KMS-11 (cell line): ENCODE results near the gene SLC37A1.

ENCODE experiments used
- H2AFZ ChIP-seq: fragments of 200-600 bp; sonication (generic); 2 replicates; pipeline ENCODE4 v1.6.1; 2016; ENCODE audit warnings: antibody characterized with exemption, mixed run types, low read depth
- H3K27ac ChIP-seq: fragments of 200-600 bp; sonication (generic); 2 replicates; pipeline ENCODE4 v1.6.1; 2016; ENCODE audit warnings: mild to moderate bottlenecking, mixed run types
- H3K27me3 ChIP-seq: fragments of 200-600 bp; sonication (generic); 2 replicates; pipeline ENCODE4 v1.6.1; 2017; ENCODE audit warnings: mild to moderate bottlenecking, low read depth, mixed run types, moderate library complexity; ENCODE audit not compliant: insufficient read depth
- H3K36me3 ChIP-seq: fragments of 200-600 bp; sonication (generic); 2 replicates; pipeline ENCODE4 v1.6.1; 2017; ENCODE audit warnings: mild to moderate bottlenecking, mixed run types; ENCODE audit not compliant: insufficient read depth
- H3K4me1 ChIP-seq: fragments of 200-600 bp; sonication (generic); 2 replicates; pipeline ENCODE4 v1.6.1; 2016; ENCODE audit warnings: mild to moderate bottlenecking, low read depth, mixed run types; ENCODE audit not compliant: poor library complexity, severe bottlenecking
- H3K4me2 ChIP-seq: fragments of 200-600 bp; sonication (generic); 2 replicates; pipeline ENCODE4 v1.7.0; 2016; ENCODE audit warnings: mild to moderate bottlenecking, mixed run types
- H3K4me3 ChIP-seq: fragments of 200-600 bp; sonication (generic); IDR thresholded peaks from 2 replicates; pipeline ENCODE4 v1.6.1; 2017; ENCODE audit warnings: low read depth, low read length, mixed read lengths; ENCODE audit not compliant: insufficient read depth
- H3K79me2 ChIP-seq: fragments of 200-600 bp; sonication (generic); 2 replicates; pipeline ENCODE4 v1.6.1; 2016; ENCODE audit warnings: low read depth, mixed run types; ENCODE audit not compliant: insufficient read depth
- H3K9ac ChIP-seq: fragments of 200-600 bp; sonication (generic); 2 replicates; pipeline ENCODE4 v1.6.1; 2016; ENCODE audit warnings: mild to moderate bottlenecking, mixed run types
- H4K20me1 ChIP-seq: fragments of 200-600 bp; sonication (generic); 2 replicates; pipeline ENCODE4 v1.6.1; 2016; ENCODE audit warnings: mild to moderate bottlenecking, mixed run types; ENCODE audit not compliant: insufficient read depth
- TF ChIP-seq, protein P1 (sequence below): fragments of 200-600 bp; sonication (generic); conservative IDR thresholded peaks from 2 replicates; pipeline ENCODE4 v1.6.1; 2017; ENCODE audit warnings: low read depth, mild to moderate bottlenecking, antibody characterized with exemption, low read length, moderate library complexity, mixed read lengths

SLC37A1 gene

DNA sequence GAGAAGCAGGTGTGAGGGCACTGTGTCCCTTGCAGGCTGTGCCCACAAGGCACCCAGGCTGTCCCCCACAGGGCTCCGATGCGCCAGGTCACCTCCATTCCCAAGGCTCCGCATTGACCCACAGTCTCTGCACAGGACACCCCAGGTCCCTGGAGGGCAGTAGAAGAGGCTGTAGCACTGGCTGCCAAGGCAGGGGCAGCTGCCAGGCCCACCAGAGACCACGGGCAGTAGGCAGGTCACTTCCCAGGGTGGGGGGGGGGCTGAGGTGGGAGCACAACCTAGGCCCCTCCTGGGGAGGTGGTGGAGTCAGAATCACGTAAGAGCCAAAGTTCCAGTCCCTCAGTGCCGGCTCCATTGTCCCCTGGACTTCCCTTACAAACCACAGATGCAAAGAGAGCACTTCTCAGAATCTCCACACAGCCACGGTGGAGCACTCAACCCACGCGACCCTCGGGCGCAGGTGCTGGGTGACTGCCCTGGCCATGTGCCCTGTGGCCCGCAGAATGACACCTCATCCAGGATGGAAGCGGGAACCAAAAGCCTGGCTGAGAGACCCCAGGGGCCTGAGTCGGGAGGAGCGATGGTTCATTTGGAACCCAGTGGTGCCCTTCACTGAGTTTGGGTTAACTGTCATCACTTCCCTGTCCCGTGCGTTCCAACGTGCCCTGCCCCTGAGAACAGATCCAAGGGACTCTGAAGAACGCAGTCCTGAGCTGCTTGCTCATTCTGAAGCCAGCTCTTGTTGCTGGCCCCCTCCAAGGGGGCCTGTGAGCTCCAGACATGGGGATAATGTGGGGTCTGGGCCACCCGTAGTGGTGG lies 70.0 kb downstream of the SLC37A1 start:
- H3K27ac ChIP-seq = no peak overlapping the region
- H4K20me1 ChIP-seq = no peaks in the 10 kb centered on the region
- H2AFZ ChIP-seq = no peak overlapping the region
- no peaks in the 10 kb centered on the region for H3K79me2 ChIP-seq
- no peaks in the 10 kb centered on the region for H3K27me3 ChIP-seq
- H3K4me1 ChIP-seq = no peaks in the 10 kb centered on the region
- H3K36me3 ChIP-seq = no peaks in the 10 kb centered on the region
- no peak overlapping the region for H3K4me3 ChIP-seq
- no peak overlapping the region for H3K4me2 ChIP-seq
- H3K9ac ChIP-seq = no peak overlapping the region
- TF ChIP-seq, protein P1, sequence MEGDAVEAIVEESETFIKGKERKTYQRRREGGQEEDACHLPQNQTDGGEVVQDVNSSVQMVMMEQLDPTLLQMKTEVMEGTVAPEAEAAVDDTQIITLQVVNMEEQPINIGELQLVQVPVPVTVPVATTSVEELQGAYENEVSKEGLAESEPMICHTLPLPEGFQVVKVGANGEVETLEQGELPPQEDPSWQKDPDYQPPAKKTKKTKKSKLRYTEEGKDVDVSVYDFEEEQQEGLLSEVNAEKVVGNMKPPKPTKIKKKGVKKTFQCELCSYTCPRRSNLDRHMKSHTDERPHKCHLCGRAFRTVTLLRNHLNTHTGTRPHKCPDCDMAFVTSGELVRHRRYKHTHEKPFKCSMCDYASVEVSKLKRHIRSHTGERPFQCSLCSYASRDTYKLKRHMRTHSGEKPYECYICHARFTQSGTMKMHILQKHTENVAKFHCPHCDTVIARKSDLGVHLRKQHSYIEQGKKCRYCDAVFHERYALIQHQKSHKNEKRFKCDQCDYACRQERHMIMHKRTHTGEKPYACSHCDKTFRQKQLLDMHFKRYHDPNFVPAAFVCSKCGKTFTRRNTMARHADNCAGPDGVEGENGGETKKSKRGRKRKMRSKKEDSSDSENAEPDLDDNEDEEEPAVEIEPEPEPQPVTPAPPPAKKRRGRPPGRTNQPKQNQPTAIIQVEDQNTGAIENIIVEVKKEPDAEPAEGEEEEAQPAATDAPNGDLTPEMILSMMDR = no peak

DNA sequence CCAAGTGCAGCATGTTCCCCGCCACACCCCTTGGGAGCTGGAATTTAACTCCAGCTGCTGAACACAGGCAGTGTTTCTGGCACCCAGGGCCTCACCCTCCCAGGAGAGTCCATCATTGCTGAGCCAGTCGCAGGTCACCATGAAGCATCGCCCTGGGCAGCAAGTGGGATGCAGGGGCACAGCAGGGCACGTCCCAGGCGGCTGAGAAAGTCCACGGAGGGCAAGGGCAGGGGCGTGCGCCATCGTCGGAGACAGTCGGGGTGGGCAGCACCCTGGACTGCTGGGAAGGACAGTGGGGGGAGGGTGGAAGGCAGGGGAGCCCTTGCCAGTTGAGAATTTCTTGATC lies 70.6 kb downstream of the SLC37A1 start:
- H3K4me1 ChIP-seq = no peaks in the 10 kb centered on the region
- no peak overlapping the region for H3K27ac ChIP-seq
- H3K36me3 ChIP-seq = no peaks in the 10 kb centered on the region
- H3K79me2 ChIP-seq = no peaks in the 10 kb centered on the region
- H3K4me2 ChIP-seq = no peak overlapping the region
- H3K9ac ChIP-seq = no peak overlapping the region
- no peaks in the 10 kb centered on the region for H3K27me3 ChIP-seq
- no peak overlapping the region for H3K4me3 ChIP-seq
- TF ChIP-seq, protein P1 = no peak
- no peaks in the 10 kb centered on the region for H4K20me1 ChIP-seq
- H2AFZ ChIP-seq = no peak overlapping the region

DNA sequence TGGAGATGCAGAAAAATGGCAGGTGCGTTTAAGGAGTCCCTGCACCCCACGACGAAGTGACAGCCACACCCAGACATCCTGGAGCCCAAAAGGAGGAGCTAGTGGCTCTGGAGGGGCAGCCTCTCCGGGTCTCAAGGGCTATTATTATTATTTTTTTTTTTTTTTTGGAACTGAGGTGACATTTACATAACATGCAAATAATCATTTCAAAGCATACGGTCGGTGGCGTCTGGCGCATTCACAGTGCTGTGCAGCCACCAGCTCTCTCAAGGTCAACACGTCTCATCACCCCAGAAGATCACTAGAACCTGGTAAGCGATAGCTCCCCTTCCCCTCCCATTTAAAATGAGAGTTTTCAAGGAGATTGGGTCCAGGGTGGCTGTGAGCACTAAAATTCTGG lies 72.2 kb downstream of the SLC37A1 start:
- H3K27ac ChIP-seq = no peak overlapping the region

DNA sequence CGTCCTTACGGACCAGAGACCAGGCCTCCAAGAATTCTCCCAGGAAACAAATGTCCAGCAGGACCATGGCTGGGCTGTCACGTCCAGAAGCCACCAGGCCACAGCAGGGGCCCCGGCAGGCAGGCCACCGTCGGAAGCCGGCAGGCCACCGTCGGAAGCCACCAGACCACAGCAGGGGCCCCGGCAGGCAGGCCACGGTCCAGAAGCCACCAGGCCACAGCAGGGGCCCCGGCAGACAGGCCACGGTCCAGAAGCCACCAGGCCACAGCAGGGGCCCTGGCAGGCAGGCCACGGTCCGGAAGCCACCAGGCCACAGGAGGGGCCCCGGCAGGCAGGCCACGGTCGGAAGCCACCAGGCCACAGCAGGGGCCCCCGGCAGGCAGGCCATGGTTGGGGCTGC lies 72.8 kb downstream of the SLC37A1 start:
- Histone ChIP-seq H2AFZ (no peak overlapping the region), H3K4me3 (no peak overlapping the region), H3K9ac (no peak overlapping the region), H3K79me2 (no peaks in the 10 kb centered on the region), H3K4me2 (no peak overlapping the region), H3K36me3 (no peaks in the 10 kb centered on the region), H3K27me3 (no peaks in the 10 kb centered on the region), H4K20me1 (no peaks in the 10 kb centered on the region), H3K27ac (no peak overlapping the region), H3K4me1 (no peaks in the 10 kb centered on the region)
- TF ChIP-seq, protein P1 = no peak

More for the DNA sequence above, 72.2 kb downstream of the SLC37A1 start:
- no peak overlapping the region for H2AFZ ChIP-seq
- no peaks in the 10 kb centered on the region for H3K79me2 ChIP-seq
- no peaks in the 10 kb centered on the region for H3K36me3 ChIP-seq
- TF ChIP-seq, protein P1 = no peak
- no peak overlapping the region for H3K4me3 ChIP-seq
- H3K9ac ChIP-seq = no peak overlapping the region
- H4K20me1 ChIP-seq = no peaks in the 10 kb centered on the region
- H3K4me1 ChIP-seq = no peaks in the 10 kb centered on the region
- no peak overlapping the region for H3K4me2 ChIP-seq
- H3K27me3 ChIP-seq = no peaks in the 10 kb centered on the region
